Measurements from ENCODE around the gene PYGO2. TPM values are rescaled to one million over a fixed set of nuclear protein-coding genes. Genes with fewer than 3 reads are reported as not detected.

Gene PYGO2
- total RNA-seq, 5 donors from 2014 or later (not counting 1 experiment from before 2014, with no cell fraction given), result 36.0 to 70.8 (median 68.5) TPM

- DNase-seq, result no peak
- Histone ChIP-seq H3K4me3 (ENCODE audit: control insufficient read depth in 1 of 2, extremely low read depth in 1 of 2, low read length in 1 of 2) (no peak overlapping the region), H3K4me1 (ENCODE audit: control insufficient read depth in 1 of 2, extremely low read depth in 1 of 2, insufficient read depth in 2 of 2, low read length in 2 of 2) (peaks cover 0 to 15% of the 10 kb centered on the region in 2 experiments), H3K27ac (ENCODE audit: low read length) (no peak overlapping the region), H3K9me3 (no peaks in the 10 kb centered on the region), H3K27me3 (replicated peaks in 1 of 2; ENCODE audit: control insufficient read depth in 2 of 2, extremely low read depth in 1 of 2, insufficient read depth in 2 of 2, low read length in 1 of 2) (no peaks in the 10 kb centered on the region), H3K36me3 (ENCODE audit: control insufficient read depth in 2 of 2, extremely low read depth in 1 of 2, insufficient read depth in 1 of 2, low read length in 1 of 2) (peaks cover 13 to 38% of the 10 kb centered on the region in 2 donors)
- H3K27ac Mint-ChIP-seq, result no peak overlapping the region
- no peak overlapping the region for H3K4me3 Mint-ChIP-seq
- H3K36me3 Mint-ChIP-seq, result peaks cover 16% of the 10 kb centered on the region
- ChIA-PET CTCF (interaction anchor here (0.6 to 1.8 kb wide), 3 partner anchors 8 to 86 kb away, joined by 3 to 5 read pairs (median 4); no protein-coding TSS in a partner anchor), POLR2A (interaction anchor here in 1 of 2 donors (0.5 kb wide), 1 partner anchor 8 kb away, joined by 3 read pairs; no protein-coding TSS in a partner anchor)
- no peaks in the 10 kb centered on the region for H3K9me3 Mint-ChIP-seq
- no peaks in the 10 kb centered on the region for H3K27me3 Mint-ChIP-seq
- ATAC-seq (replicated peaks in 1 of 4), result peak in 1 of 4 experiments; percentile 33
- peaks cover 18 to 28% (median 23%) of the 10 kb centered on the region in 3 donors for H3K4me1 Mint-ChIP-seq
- 81% methylated on average over 2 of the region's 14 CpGs for WGBS (ENCODE audit: insufficient coverage)
Observed at GRCh38 chr1:154992721-154993571, 31.4 kb upstream of the PYGO2 start.

- no peaks in the 10 kb centered on the region for H3K9me3 Mint-ChIP-seq
- Histone ChIP-seq H3K36me3 (ENCODE audit: control insufficient read depth in 2 of 2, extremely low read depth in 1 of 2, insufficient read depth in 1 of 2, low read length in 1 of 2) (peaks cover 13 to 53% of the 10 kb centered on the region in 2 donors), H3K4me3 (ENCODE audit: control insufficient read depth in 1 of 2, extremely low read depth in 1 of 2, low read length in 1 of 2) (no peak overlapping the region), H3K27ac (ENCODE audit: low read length) (no peak overlapping the region), H3K27me3 (replicated peaks in 1 of 2; ENCODE audit: control insufficient read depth in 2 of 2, extremely low read depth in 1 of 2, insufficient read depth in 2 of 2, low read length in 1 of 2) (no peaks in the 10 kb centered on the region), H3K9me3 (no peaks in the 10 kb centered on the region), H3K4me1 (ENCODE audit: control insufficient read depth in 1 of 2, extremely low read depth in 1 of 2, insufficient read depth in 2 of 2, low read length in 2 of 2) (peaks cover 0 to 7% of the 10 kb centered on the region in 2 experiments)
- WGBS (ENCODE audit: insufficient coverage), result 100% methylated on average over 2 of the region's 8 CpGs
- no peak for DNase-seq
- no peak overlapping the region for H3K27ac Mint-ChIP-seq
- no peak for ATAC-seq (replicated peaks in 1 of 4)
- ChIA-PET POLR2A (interaction anchor here in 1 of 2 donors (0.5 kb wide), 1 partner anchor 20 kb away, joined by 3 read pairs; no protein-coding TSS in a partner anchor), CTCF (interaction anchor here in 1 of 2 donors (0.9 kb wide), 1 partner anchor 9 kb away, joined by 3 read pairs; no protein-coding TSS in a partner anchor)
- H3K4me3 Mint-ChIP-seq, result no peak overlapping the region
- H3K4me1 Mint-ChIP-seq, result peaks cover 12 to 19% (median 17%) of the 10 kb centered on the region in 3 donors
- H3K36me3 Mint-ChIP-seq, result peaks cover 22% of the 10 kb centered on the region
- no peaks in the 10 kb centered on the region for H3K27me3 Mint-ChIP-seq
Observed at GRCh38 chr1:154990276-154990675, 28.7 kb upstream of the PYGO2 start.

GRCh38 chr1:154989195-154989860, 27.7 kb upstream of the PYGO2 start:
- POLR2A ChIA-PET, result no interaction called here
- no peaks in the 10 kb centered on the region for H3K9me3 ChIP-seq
- Mint-ChIP-seq H3K4me1 (peaks cover 17 to 23% (median 18%) of the 10 kb centered on the region in 3 donors), H3K4me3 (no peak overlapping the region), H3K27me3 (no peaks in the 10 kb centered on the region), H3K9me3 (no peaks in the 10 kb centered on the region), H3K36me3 (peaks cover 22% of the 10 kb centered on the region), H3K27ac (no peak overlapping the region)
- H3K4me1 ChIP-seq (ENCODE audit: control insufficient read depth in 1 of 2, extremely low read depth in 1 of 2, insufficient read depth in 2 of 2, low read length in 2 of 2), result peaks cover 0 to 15% of the 10 kb centered on the region in 2 experiments
- CTCF ChIA-PET, result no interaction called here
- no peak for DNase-seq
- H3K27ac ChIP-seq (ENCODE audit: low read length), result no peak overlapping the region
- peaks cover 13 to 53% of the 10 kb centered on the region in 2 donors for H3K36me3 ChIP-seq (ENCODE audit: control insufficient read depth in 2 of 2, extremely low read depth in 1 of 2, insufficient read depth in 1 of 2, low read length in 1 of 2)
- 100% methylated on average over 1 of the region's 3 CpGs for WGBS (ENCODE audit: insufficient coverage)
- H3K4me3 ChIP-seq (ENCODE audit: control insufficient read depth in 1 of 2, extremely low read depth in 1 of 2, low read length in 1 of 2), result no peak overlapping the region
- ATAC-seq (replicated peaks in 1 of 4), result no peak
- H3K27me3 ChIP-seq (replicated peaks in 1 of 2; ENCODE audit: control insufficient read depth in 2 of 2, extremely low read depth in 1 of 2, insufficient read depth in 2 of 2, low read length in 1 of 2), result no peaks in the 10 kb centered on the region

GRCh38 chr1:154988058-154988954, 26.7 kb upstream of the PYGO2 start:
- Mint-ChIP-seq H3K27me3 (no peaks in the 10 kb centered on the region), H3K36me3 (peaks cover 22% of the 10 kb centered on the region), H3K4me3 (no peak overlapping the region), H3K4me1 (peaks cover 17 to 29% (median 24%) of the 10 kb centered on the region in 3 donors), H3K9me3 (no peaks in the 10 kb centered on the region), H3K27ac (no peak overlapping the region)
- no peaks in the 10 kb centered on the region for H3K27me3 ChIP-seq (replicated peaks in 1 of 2; ENCODE audit: control insufficient read depth in 2 of 2, extremely low read depth in 1 of 2, insufficient read depth in 2 of 2, low read length in 1 of 2)
- no peaks in the 10 kb centered on the region for H3K9me3 ChIP-seq
- peaks cover 9 to 24% of the 10 kb centered on the region in 2 experiments for H3K4me1 ChIP-seq (ENCODE audit: control insufficient read depth in 1 of 2, extremely low read depth in 1 of 2, insufficient read depth in 2 of 2, low read length in 2 of 2)
- H3K27ac ChIP-seq (ENCODE audit: low read length), result no peak overlapping the region
- peaks cover 11 to 53% of the 10 kb centered on the region in 2 donors for H3K36me3 ChIP-seq (ENCODE audit: control insufficient read depth in 2 of 2, extremely low read depth in 1 of 2, insufficient read depth in 1 of 2, low read length in 1 of 2)
- H3K4me3 ChIP-seq (ENCODE audit: control insufficient read depth in 1 of 2, extremely low read depth in 1 of 2, low read length in 1 of 2), result no peak overlapping the region
- WGBS (ENCODE audit: insufficient coverage), result 96% methylated on average over 14 of the region's 17 CpGs
- ChIA-PET POLR2A (interaction anchor here (0.6 to 0.7 kb wide), 2 partner anchors 11 to 75 kb away, joined by 3 read pairs; partner anchors contain the start of gene EFNA4 (in 1 of the 2)), CTCF (interaction anchor here (0.5 to 1.2 kb wide), 4 partner anchors 8 to 28 kb away, joined by 3 read pairs; no protein-coding TSS in a partner anchor)
- ATAC-seq (replicated peaks in 1 of 4) (no peak), DNase-seq (peak in 1 of 35 experiments; percentile 25)

GRCh38 chr1:154987326-154987725, 25.7 kb upstream of the PYGO2 start:
- POLR2A ChIA-PET, result interaction anchor here in 1 of 2 donors (0.7 kb wide), 1 partner anchor 76 kb away, joined by 3 read pairs; the partner anchor contains the start of gene EFNA4

More at GRCh38 chr1:154987326-154987725, 25.7 kb upstream of the PYGO2 start:
- WGBS (ENCODE audit: insufficient coverage), result 97% methylated on average over 4 of the region's 6 CpGs
- Histone ChIP-seq H3K36me3 (ENCODE audit: control insufficient read depth in 2 of 2, extremely low read depth in 1 of 2, insufficient read depth in 1 of 2, low read length in 1 of 2) (peaks cover 11 to 48% of the 10 kb centered on the region in 2 donors), H3K4me1 (ENCODE audit: control insufficient read depth in 1 of 2, extremely low read depth in 1 of 2, insufficient read depth in 2 of 2, low read length in 2 of 2) (peaks cover 14 to 29% of the 10 kb centered on the region in 2 experiments), H3K9me3 (no peaks in the 10 kb centered on the region), H3K4me3 (ENCODE audit: control insufficient read depth in 1 of 2, extremely low read depth in 1 of 2, low read length in 1 of 2) (no peak overlapping the region), H3K27me3 (replicated peaks in 1 of 2; ENCODE audit: control insufficient read depth in 2 of 2, extremely low read depth in 1 of 2, insufficient read depth in 2 of 2, low read length in 1 of 2) (no peaks in the 10 kb centered on the region), H3K27ac (ENCODE audit: low read length) (no peak overlapping the region)
- Mint-ChIP-seq H3K4me1 (peaks cover 17 to 29% (median 24%) of the 10 kb centered on the region in 3 donors), H3K36me3 (peaks cover 22% of the 10 kb centered on the region), H3K27me3 (no peaks in the 10 kb centered on the region), H3K4me3 (no peak overlapping the region), H3K9me3 (no peaks in the 10 kb centered on the region), H3K27ac (no peak overlapping the region)
- DNase-seq (no peak), ATAC-seq (replicated peaks in 1 of 4) (no peak)
- CTCF ChIA-PET, result interaction anchor here (0.9 to 1.5 kb wide), 4 partner anchors 9 to 29 kb away, joined by 3 to 6 read pairs (median 3); no protein-coding TSS in a partner anchor

Data from T-cell (primary cell).